GM18858 (cell line): ENCODE data around the gene RTF1.
"Not testable (repeated sequence)": the region's sequence is repeated elsewhere in the genome, so short reads cannot be mapped to it uniquely, and the experiment has no call there.

Source experiments
- ATAC-seq: cut with Tn5 transposase; IDR thresholded peaks from one replicate; pipeline ENCODE4 v1.9.1; 2021; ENCODE audit not compliant: unreplicated experiment

The RTF1 gene

GRCh38 chr15:41435037-41435786 is 18.3 kb downstream of the RTF1 start:
- no peak for ATAC-seq

DNA sequence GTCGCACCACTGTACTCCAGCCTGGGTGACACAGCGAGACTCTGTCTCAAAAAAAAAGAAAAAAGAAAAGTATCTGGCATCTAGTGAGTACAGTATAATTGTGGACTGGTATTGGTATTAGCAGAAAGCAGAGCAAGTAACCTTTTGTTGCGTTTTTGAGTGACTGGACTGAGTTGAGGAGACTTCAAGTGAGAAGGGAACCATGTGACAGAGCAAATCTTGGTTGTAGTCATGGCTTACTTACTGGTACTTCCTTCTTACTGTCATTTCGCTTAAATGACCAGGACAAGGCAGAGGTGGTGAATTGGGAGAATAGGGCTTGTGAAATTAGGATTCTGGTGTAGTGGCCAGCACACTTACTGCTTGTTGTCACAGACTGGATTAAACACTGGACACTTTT is 20.6 kb downstream of the RTF1 start:
- ATAC-seq = no peak

DNA sequence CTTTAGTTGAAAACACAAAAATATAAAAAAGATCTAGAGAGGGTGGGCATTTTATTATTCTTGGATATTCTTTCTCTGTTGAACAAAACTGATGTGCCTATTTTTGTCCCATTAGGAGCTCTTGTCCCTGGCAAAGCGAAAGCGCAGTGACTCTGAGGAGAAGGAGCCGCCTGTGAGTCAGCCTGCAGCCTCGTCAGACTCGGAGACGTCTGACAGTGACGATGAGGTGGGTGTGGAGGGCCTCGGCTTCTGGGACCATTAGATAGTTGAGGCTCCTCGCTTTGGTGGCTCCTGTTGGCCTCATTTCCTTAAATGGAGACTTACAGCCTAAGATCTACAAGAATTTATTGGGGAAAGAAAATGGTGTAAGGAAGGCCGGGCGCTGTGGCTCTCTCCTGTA is 21.3 kb downstream of the RTF1 start:
- no peak for ATAC-seq

DNA sequence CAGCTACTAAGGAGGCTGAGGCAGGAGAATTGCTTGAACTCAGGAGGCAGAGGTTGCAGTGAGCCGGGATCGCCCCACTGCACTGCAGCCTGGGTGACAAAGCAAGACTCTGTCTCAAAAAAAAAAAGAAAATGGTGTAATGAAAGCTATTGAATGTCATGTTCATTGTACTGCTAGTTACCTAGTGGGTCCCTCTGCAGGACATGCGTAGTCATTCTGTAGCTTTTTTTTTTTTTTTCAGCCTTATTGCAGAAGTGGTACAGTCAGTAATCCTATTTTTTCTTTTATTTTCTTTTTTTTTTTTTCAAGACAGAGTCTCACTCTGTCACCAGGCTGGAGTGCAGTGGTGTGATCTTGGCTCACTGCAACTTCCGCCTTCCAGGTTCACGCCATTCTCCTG is 21.9 kb downstream of the RTF1 start:
- not testable (repeated sequence) for ATAC-seq

DNA sequence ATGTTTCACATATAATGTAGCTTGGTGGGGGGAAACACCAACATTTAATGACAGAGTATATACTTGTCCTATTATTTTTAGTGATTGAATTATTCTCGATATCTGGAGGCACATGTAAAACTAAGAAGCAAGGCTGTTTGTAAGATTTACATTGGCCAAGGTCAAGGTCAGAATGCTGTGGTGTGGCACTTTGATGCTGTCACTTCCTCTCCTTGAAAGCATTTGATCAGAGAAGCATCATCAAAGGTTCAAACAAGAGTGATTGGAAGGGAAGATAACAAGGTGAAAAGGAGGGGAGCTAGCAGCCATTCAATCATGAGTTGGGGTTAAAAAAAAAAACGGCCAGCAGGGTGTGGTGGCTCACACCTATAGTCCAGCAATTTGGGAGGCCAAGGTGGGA is 26.4 kb downstream of the RTF1 start:
- ATAC-seq = no peak

DNA sequence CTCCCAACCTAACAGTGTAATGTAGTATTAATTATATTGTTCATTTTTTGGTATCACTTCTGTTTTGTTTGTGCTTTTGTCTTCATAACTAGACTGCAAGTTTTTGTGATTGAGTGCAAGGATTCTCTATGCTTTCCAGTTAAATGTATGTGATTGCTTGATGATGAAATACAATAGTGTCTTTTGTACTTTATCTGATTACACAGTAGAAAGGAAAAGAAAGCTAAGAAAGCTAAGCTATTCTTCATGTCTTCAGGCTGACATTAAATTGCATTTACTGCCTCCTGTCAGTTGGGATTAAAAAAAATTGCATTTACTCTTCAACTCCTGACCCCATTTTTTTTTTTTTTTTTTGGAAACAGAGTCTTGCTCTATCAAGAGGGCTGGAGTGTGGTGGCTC is 28.5 kb downstream of the RTF1 start:
- ATAC-seq = no peak

DNA sequence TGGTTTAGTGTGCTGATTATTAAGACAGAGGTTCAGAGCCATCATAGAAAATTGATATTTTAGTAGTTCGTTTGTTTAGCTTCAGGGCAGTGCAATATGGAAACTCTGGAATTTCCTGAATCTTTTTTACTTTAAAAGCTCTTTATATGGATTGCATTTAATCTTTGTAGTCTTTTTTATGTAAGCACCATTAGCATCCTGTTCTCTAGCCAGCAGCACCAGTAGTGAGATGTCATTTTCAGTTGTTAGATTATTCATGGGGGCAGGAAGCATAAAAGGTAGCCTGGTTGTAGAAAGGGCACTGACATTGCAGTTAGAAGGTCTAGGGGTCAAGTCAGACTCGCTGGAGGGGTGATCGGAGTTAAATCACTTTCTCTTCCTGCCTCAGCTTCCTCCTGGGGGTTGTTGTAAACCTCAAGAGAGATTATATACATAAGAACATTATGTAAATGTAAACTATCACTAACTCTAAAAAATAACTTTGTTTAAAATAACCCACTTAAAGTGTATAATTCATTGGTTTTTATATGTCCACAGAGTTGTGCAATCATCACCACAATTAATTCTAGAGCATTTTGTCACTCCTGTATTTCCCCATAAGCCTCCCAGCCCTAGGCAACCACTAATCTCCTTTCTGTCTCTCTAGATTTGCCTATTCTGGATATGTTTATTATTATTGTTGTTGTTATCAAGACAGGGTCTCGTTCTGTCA is 45.3 kb downstream of the RTF1 start:
- no peak for ATAC-seq

- no peak for ATAC-seq
Observed at GRCh38 chr15:41464889-41465580, 48.1 kb downstream of the RTF1 start.

DNA sequence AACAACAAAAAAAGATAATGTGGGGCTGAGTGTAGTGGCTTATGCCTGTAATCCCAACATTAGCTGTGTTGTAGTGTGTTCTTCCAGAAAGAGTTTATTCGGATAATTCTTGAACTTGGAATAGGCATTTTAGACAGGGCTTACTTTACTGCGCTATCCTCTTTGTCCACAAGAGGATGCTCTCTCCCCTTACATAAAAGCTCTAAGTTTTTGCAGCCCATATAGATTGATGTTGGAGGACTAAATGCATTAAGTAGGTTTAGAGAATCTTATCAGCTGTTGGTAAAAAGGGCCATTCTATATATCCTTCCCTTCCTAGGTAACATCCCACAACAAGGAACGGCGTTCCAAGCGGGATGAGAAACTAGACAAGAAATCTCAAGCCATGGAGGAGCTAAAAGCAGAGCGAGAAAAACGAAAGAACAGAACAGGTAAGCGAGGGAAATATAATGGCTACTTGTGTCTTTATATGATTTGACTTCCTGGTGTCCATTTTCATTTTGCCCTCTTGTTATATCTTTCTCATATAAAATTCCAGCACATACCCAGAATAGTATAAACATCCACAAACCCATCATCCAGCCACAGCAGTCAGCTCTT is 49.0 kb downstream of the RTF1 start:
- no peak for ATAC-seq

DNA sequence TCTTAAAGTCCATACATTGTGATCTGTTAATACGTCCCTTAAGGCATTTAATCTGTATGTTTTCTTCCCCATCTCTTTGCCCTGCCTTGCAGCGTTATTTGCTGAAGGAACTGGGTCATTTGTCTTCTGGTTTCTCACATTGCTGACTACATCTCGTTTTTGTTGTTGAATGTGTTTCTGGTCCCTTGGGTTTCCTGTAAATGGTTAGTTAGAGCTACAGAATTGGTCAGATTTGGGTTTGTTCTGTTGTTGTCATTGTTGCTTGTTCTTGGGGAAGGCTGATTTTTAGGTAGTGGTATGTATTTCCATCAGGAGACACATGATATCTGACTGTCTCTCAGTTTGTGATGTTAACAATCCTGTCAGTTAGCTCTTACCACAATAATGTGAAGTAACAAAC is 49.8 kb downstream of the RTF1 start:
- no peak for ATAC-seq

DNA sequence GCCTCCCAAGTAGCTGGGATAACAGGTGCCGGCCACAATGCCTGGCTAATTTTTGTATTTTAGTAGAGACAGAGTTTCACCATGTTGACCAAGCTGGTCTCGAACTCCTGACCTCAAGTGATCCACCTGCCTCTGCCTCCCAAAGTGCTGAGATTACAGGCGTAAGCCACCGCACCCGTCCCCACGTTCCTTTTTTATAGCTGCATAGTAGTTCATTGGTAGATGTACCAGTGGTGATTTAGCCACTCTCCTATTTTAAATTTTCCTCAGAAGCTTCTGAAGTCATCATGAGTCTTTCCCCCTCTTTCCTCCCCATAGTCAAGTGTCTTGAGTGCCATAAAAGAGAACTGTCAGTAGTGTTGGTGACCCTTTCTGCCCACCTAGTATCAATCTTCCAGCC is 52.7 kb downstream of the RTF1 start:
- ATAC-seq = not testable (repeated sequence)

- ATAC-seq = no peak
Observed at GRCh38 chr15:41473418-41473817, 56.5 kb downstream of the RTF1 start.

DNA sequence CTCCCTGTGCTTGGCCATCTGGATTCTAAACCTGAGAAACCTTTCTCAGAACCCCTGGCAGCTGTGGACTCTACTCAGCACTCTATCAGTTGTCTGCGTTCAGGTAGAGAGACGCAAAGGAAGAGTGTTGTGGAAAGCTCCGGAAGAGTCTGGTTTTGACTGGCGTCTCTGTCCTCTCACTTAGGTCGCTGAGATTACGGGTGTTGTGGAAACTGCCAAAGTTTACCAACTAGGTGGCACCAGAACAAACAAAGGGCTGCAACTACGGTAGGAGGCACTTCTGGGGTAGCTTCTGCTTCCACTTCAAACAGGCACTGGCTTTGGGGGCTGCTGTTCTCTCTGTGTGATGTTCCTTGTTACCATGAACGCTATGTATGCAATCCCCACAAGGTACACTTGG is 57.5 kb downstream of the RTF1 start:
- ATAC-seq = no peak

DNA sequence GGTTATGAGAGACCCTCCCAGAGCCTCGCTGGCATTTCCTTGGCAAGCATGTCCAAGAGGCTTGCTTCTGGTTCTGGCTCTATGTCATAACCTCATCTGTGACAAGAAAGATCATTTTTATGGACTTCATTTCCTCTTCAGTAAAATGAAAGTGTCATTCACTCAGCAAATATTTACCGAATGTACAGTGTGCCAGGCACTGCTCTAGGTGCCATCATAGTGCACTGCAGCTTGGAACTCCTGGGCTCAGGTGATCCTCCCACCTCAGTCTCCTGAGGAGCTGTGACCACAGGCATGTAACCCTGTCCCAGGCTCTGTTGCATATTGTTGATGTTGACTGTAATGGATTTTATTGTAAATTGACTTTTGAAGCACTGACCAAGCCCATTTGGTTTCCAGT is 58.0 kb downstream of the RTF1 start:
- ATAC-seq = no peak

DNA sequence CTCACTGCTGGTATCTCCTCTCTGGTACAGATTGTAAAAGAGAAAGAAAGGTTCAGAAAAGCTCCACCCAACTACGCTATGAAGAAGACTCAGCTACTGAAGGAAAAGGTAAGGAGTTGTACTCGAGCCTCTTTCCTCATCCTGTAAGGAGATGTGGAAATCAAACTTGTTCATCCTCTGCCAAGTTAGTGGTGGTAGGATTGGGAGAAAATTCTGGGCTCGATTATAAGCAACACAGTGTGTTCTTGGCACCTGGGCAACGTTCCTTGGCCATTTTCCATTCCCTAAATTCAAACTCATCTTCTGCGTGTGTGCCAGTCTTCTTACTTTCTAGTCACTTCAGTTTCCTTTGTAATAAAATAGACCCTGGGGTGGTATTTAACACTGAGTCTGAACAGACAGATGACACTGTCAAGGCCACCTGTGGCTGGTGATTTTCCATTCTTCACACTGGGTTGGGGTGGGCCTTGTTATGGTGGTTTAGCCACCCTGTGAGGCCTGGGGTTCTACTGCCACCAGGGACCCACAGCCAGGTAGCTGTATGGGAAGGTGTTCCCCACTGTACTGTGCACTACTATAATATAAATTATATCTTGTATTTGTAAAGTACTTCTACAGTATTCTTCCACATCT is 59.6 kb downstream of the RTF1 start:
- no peak for ATAC-seq

GRCh38 chr15:41480396-41481140 is 63.7 kb downstream of the RTF1 start:
- no peak for ATAC-seq

GRCh38 chr15:41482110-41482877 is 65.4 kb downstream of the RTF1 start:
- ATAC-seq = no peak

- ATAC-seq = peak; percentile 69
Observed at GRCh38 chr15:41483115-41483514, 66.2 kb downstream of the RTF1 start.

GRCh38 chr15:41483519-41483918 is 66.6 kb downstream of the RTF1 start:
- no peak for ATAC-seq
